Activated naive CD4-positive, alpha-beta T cell treated with anti-CD3 and anti-CD28 coated beads, Interleukin-2, amount 50 U/mL, for 24 hours (primary cell): Measurements from ENCODE around the gene DOK6.

Experiments used
- H3K27ac Mint-ChIP-seq: one replicate; pipeline ENCODE4 v1.8.0; 2021; ENCODE audit warnings: mild to moderate bottlenecking, mixed read lengths
- H3K27me3 Mint-ChIP-seq: one replicate; pipeline ENCODE4 v1.8.0; 2021; ENCODE audit warnings: mixed read lengths
- H3K36me3 Mint-ChIP-seq: one replicate; pipeline ENCODE4 v1.8.0; 2021; ENCODE audit warnings: mixed read lengths
- H3K4me1 Mint-ChIP-seq: one replicate; pipeline ENCODE4 v1.8.0; 2021; ENCODE audit warnings: mixed read lengths
- H3K4me3 Mint-ChIP-seq: one replicate; pipeline ENCODE4 v1.8.0; 2021; ENCODE audit warnings: mild to moderate bottlenecking, mixed read lengths
- H3K9me3 Mint-ChIP-seq: one replicate; pipeline ENCODE4 v1.8.0; 2021; ENCODE audit warnings: mixed read lengths

Gene DOK6

DNA sequence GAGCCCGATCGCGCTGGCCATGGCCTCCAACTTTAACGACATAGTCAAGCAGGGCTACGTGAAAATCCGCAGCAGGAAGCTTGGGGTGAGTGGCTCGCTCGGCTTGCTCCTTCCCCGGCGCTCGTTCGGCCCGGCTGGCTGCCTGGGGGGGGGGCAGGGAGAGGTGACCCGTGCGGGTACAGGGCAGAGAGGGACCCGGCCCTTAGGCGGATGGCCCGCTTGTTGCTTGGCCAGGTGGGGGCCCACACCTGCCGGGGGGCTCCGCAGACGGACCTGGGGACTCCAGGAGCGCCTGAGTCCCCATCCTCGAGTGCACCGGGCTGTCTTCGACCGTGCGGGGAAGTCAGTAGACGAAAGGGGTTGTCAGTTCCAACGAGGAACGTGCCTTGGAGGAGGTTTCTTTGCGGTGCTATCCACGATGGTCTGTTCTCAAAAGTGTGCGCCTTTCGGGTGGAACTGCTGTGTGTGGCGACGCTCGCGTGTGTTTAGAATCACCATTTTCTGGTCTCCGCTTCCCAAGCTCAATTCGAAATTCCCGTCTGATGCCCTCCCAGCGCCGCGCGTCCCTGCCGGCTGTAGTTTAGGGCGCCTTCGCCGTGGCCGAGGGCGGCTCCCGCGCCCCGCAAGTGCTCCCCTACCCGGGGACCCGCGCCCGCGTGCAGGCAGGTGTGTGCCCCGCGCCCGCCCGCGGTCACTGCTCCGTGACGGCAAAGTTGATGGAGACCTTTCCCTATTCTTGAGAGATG, 711 bp downstream of the DOK6 start:
- peaks cover 2% of the 10 kb centered on the region for H3K36me3 Mint-ChIP-seq
- H3K4me3 Mint-ChIP-seq: peak overlapping the region; percentile 7
- no peaks in the 10 kb centered on the region for H3K9me3 Mint-ChIP-seq
- no peak overlapping the region for H3K27ac Mint-ChIP-seq
- H3K4me1 Mint-ChIP-seq: peaks cover 12% of the 10 kb centered on the region
- peaks cover 37% of the 10 kb centered on the region for H3K27me3 Mint-ChIP-seq

- no peak overlapping the region for H3K27ac Mint-ChIP-seq
- peak overlapping the region; percentile 4 for H3K4me3 Mint-ChIP-seq
These were observed 1.4 kb downstream of the DOK6 start for GRCh38 chr18:69401972-69402532.

DNA sequence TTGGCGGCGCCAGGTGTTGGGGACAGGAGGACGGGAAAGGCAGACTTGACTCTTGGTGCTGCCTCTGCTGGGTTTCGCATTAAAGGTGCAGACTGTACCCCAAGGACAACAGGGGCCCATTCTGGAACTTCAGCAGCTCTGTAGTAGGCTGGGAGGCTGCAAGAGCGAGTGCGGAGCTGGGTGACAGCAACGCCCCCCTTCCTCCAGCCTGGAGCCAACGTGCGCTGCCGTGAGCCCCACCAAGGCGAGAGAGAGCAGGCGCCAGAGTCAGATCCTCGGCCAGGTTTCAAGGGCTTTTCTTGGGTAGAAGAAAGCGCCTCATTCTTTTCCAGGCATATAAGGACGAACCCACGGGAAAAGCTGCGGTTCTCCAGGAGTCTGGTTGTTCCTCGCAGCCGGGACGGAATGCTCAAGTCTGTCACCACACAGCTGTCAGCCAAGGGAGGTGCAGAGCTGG, 1.9 kb downstream of the DOK6 start:
- H3K36me3 Mint-ChIP-seq: peaks cover 2% of the 10 kb centered on the region
- no peak overlapping the region for H3K4me3 Mint-ChIP-seq
- peaks cover 12% of the 10 kb centered on the region for H3K4me1 Mint-ChIP-seq
- peaks cover 36% of the 10 kb centered on the region for H3K27me3 Mint-ChIP-seq
- H3K9me3 Mint-ChIP-seq: no peaks in the 10 kb centered on the region
- H3K27ac Mint-ChIP-seq: no peak overlapping the region

More at GRCh38 chr18:69401972-69402532, 1.4 kb downstream of the DOK6 start:
- peaks cover 2% of the 10 kb centered on the region for H3K36me3 Mint-ChIP-seq
- no peaks in the 10 kb centered on the region for H3K9me3 Mint-ChIP-seq
- peaks cover 12% of the 10 kb centered on the region for H3K4me1 Mint-ChIP-seq
- peaks cover 38% of the 10 kb centered on the region for H3K27me3 Mint-ChIP-seq

GRCh38 chr18:69408522-69408921, 7.8 kb downstream of the DOK6 start:
- Mint-ChIP-seq H3K36me3 (no peaks in the 10 kb centered on the region), H3K27ac (no peak overlapping the region), H3K27me3 (peaks cover 10% of the 10 kb centered on the region), H3K9me3 (no peaks in the 10 kb centered on the region), H3K4me3 (no peak overlapping the region), H3K4me1 (no peaks in the 10 kb centered on the region)

GRCh38 chr18:69411199-69411598, 10.5 kb downstream of the DOK6 start:
- Mint-ChIP-seq H3K4me1 (no peaks in the 10 kb centered on the region), H3K27me3 (peaks cover 8% of the 10 kb centered on the region), H3K4me3 (no peak overlapping the region), H3K36me3 (no peaks in the 10 kb centered on the region), H3K9me3 (no peaks in the 10 kb centered on the region), H3K27ac (no peak overlapping the region)

DNA sequence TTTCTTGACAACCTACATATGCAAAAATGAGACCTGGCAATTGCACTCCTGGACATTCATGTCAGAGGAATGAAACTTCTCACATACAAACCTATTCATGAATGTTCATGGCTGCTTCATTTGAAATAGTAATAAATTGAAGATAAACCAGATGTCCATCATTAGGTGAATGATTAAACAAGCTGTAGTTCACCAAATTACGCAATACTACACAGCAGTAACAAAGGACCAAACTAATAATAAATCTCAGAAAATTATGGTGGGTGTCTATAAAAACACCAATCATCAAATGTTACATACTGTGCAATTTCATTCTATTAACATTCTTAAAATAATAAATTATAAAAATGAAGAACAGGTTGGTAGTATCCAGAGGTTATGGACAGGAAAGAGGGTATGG, 13.5 kb downstream of the DOK6 start:
- no peaks in the 10 kb centered on the region for H3K4me1 Mint-ChIP-seq
- H3K27me3 Mint-ChIP-seq: peaks cover 3% of the 10 kb centered on the region
- H3K4me3 Mint-ChIP-seq: no peak overlapping the region
- H3K27ac Mint-ChIP-seq: no peak overlapping the region
- no peaks in the 10 kb centered on the region for H3K9me3 Mint-ChIP-seq
- no peaks in the 10 kb centered on the region for H3K36me3 Mint-ChIP-seq

DNA sequence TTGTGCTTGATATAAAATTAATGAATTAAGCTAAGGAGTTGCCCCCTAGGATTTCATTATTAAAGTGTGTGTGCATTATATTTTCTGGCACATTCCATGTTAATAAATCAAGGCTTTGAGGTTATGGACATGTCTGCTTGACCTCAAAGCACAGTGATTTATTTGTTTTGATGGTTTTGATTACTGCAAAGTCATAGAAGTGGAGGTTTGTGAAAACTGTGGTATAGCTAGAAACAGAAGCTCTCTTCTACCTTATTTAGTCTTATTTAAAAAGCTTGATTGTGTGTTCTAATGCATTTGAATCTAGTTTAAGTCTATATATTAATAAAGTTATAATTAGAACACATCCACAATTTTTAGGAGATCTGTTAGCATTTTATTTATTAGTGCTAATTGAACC, 32.2 kb downstream of the DOK6 start:
- Mint-ChIP-seq H3K4me1 (no peaks in the 10 kb centered on the region), H3K36me3 (no peaks in the 10 kb centered on the region), H3K4me3 (no peak overlapping the region), H3K27me3 (no peaks in the 10 kb centered on the region), H3K9me3 (no peaks in the 10 kb centered on the region), H3K27ac (no peak overlapping the region)

DNA sequence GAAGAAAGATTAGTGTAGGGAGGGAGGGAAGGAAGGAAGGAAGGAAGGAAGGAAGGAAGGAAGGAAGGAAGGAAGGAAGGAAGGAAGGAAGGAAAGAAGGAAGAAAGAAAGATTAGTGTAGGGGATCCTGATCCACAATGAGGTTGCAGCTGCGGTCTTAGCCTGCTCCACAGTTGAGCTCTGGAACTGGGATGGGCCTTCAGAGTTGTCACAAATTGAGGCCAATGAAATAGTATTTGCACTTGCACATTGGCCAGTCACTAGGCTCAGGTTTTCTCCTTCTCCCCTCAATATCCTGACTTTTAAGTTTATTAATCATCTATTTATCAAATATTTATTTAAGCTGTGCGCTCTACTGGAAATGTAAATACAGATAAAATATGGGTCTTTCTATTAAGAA, 34.3 kb downstream of the DOK6 start:
- H3K9me3 Mint-ChIP-seq: peaks cover 5% of the 10 kb centered on the region
- H3K4me3 Mint-ChIP-seq: no peak overlapping the region
- no peak overlapping the region for H3K27ac Mint-ChIP-seq
- no peaks in the 10 kb centered on the region for H3K27me3 Mint-ChIP-seq
- no peaks in the 10 kb centered on the region for H3K4me1 Mint-ChIP-seq
- no peaks in the 10 kb centered on the region for H3K36me3 Mint-ChIP-seq

DNA sequence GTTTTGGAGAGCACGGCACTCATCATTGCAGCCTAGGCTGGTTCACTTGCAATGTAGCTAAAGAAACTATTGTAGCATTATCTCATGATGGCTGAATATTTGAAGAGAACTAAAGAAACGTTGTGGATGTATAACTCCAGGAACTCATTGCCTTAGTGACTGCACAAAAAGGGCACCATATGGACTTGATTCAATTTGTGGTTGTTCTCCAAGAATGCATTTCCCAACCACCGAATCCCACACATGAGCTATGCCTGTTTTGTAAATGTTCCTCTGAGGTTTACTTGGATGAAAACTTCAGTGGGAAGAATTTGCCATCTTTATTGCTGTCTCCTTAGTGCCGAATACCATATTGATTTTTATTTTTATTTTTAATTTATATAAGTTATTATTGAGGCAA, 43.5 kb downstream of the DOK6 start:
- H3K4me3 Mint-ChIP-seq: no peak overlapping the region
- no peak overlapping the region for H3K27ac Mint-ChIP-seq
- peaks cover 3% of the 10 kb centered on the region for H3K27me3 Mint-ChIP-seq
- peaks cover 3% of the 10 kb centered on the region for H3K9me3 Mint-ChIP-seq
- no peaks in the 10 kb centered on the region for H3K36me3 Mint-ChIP-seq
- H3K4me1 Mint-ChIP-seq: no peaks in the 10 kb centered on the region

GRCh38 chr18:69447886-69448285, 47.2 kb downstream of the DOK6 start:
- Mint-ChIP-seq H3K4me3 (no peak overlapping the region), H3K4me1 (no peaks in the 10 kb centered on the region), H3K36me3 (no peaks in the 10 kb centered on the region), H3K9me3 (peaks cover 3% of the 10 kb centered on the region), H3K27me3 (peaks cover 3% of the 10 kb centered on the region), H3K27ac (no peak overlapping the region)

GRCh38 chr18:69455125-69455524, 54.4 kb downstream of the DOK6 start:
- Mint-ChIP-seq H3K4me3 (no peak overlapping the region), H3K27me3 (no peaks in the 10 kb centered on the region), H3K9me3 (no peaks in the 10 kb centered on the region), H3K4me1 (no peaks in the 10 kb centered on the region), H3K36me3 (no peaks in the 10 kb centered on the region), H3K27ac (no peak overlapping the region)

- no peaks in the 10 kb centered on the region for H3K4me1 Mint-ChIP-seq
- no peak overlapping the region for H3K4me3 Mint-ChIP-seq
- no peaks in the 10 kb centered on the region for H3K36me3 Mint-ChIP-seq
These were observed 68.8 kb downstream of the DOK6 start for GRCh38 chr18:69469444-69469919.

DNA sequence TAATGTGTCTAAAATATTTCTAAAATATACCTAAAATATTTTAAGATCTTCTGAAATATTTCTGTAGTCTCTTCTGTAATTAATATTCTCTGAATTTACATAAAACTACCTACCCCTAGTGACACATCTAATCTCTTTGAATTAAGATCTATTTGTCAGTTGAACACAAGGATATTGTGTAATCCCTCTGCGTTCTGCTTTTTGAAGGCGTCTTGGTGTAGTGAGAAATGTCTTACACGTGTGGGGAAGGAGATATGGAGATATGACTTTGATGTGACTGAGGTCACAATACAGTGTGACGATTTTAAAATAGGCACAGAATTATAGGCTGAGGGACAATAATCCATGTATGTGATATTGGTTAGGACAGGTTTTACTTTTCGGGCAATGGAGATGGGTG, 79.8 kb downstream of the DOK6 start:
- Mint-ChIP-seq H3K9me3 (no peaks in the 10 kb centered on the region), H3K27me3 (peaks cover 11% of the 10 kb centered on the region), H3K27ac (no peak overlapping the region), H3K4me1 (no peaks in the 10 kb centered on the region), H3K36me3 (no peaks in the 10 kb centered on the region), H3K4me3 (no peak overlapping the region)

More at GRCh38 chr18:69469444-69469919, 68.8 kb downstream of the DOK6 start:
- Mint-ChIP-seq H3K9me3 (no peaks in the 10 kb centered on the region), H3K27me3 (no peaks in the 10 kb centered on the region), H3K27ac (no peak overlapping the region)

GRCh38 chr18:69483574-69483973, 82.9 kb downstream of the DOK6 start:
- no peak overlapping the region for H3K4me3 Mint-ChIP-seq
- H3K27ac Mint-ChIP-seq: no peak overlapping the region
- peaks cover 13% of the 10 kb centered on the region for H3K27me3 Mint-ChIP-seq

DNA sequence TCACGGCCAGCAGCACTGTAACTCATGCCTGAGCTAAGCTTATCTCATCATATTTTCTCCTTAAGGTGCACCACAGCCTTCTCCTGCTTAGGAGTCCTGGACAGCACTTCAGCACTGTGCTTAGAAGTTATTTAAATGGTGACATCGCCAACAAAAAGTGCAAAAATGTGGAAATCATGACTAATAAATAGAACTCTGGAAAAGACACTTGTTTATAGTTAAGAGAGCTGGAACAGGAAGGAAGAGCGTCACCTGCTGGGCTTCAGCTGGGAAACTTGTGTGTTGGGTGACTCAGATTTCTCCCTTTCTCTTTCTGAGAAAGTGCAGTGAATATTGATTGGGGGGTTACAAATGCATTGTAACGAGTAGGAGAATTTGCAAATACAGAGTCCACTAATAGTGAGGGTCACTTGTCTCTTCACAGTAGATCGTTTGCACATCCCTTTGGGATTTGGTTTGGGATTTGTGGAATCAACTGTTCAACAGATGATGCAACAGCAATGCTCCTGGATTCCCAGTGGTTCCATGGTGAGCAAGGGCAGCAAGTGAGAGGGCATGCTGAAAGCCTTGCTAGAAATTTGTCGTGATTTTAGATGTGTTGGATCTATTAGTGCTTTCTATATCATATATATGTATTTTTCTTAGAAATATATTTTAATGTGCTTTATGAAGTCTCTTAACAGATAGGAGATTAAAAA, 84.2 kb downstream of the DOK6 start:
- Mint-ChIP-seq H3K4me3 (no peak overlapping the region), H3K36me3 (no peaks in the 10 kb centered on the region)

More at GRCh38 chr18:69483574-69483973, 82.9 kb downstream of the DOK6 start:
- Mint-ChIP-seq H3K36me3 (no peaks in the 10 kb centered on the region), H3K4me1 (no peaks in the 10 kb centered on the region), H3K9me3 (no peaks in the 10 kb centered on the region)

More for the DNA sequence above, 84.2 kb downstream of the DOK6 start:
- Mint-ChIP-seq H3K27me3 (peaks cover 11% of the 10 kb centered on the region), H3K27ac (no peak overlapping the region), H3K9me3 (no peaks in the 10 kb centered on the region), H3K4me1 (no peaks in the 10 kb centered on the region)
